KMS-11 (cell line): ENCODE data around the gene BRI3BP.

ENCODE experiments used
- H2AFZ ChIP-seq: fragments of 200-600 bp; sonication (generic); 2 replicates; pipeline ENCODE4 v1.6.1; 2016; ENCODE audit warnings: antibody characterized with exemption, mixed run types, low read depth
- H3K27ac ChIP-seq: fragments of 200-600 bp; sonication (generic); 2 replicates; pipeline ENCODE4 v1.6.1; 2016; ENCODE audit warnings: mild to moderate bottlenecking, mixed run types
- H3K27me3 ChIP-seq: fragments of 200-600 bp; sonication (generic); 2 replicates; pipeline ENCODE4 v1.6.1; 2017; ENCODE audit warnings: mild to moderate bottlenecking, low read depth, mixed run types, moderate library complexity; ENCODE audit not compliant: insufficient read depth
- H3K36me3 ChIP-seq: fragments of 200-600 bp; sonication (generic); 2 replicates; pipeline ENCODE4 v1.6.1; 2017; ENCODE audit warnings: mild to moderate bottlenecking, mixed run types; ENCODE audit not compliant: insufficient read depth
- H3K4me1 ChIP-seq: fragments of 200-600 bp; sonication (generic); 2 replicates; pipeline ENCODE4 v1.6.1; 2016; ENCODE audit warnings: mild to moderate bottlenecking, low read depth, mixed run types; ENCODE audit not compliant: poor library complexity, severe bottlenecking
- H3K4me2 ChIP-seq: fragments of 200-600 bp; sonication (generic); 2 replicates; pipeline ENCODE4 v1.7.0; 2016; ENCODE audit warnings: mild to moderate bottlenecking, mixed run types
- H3K4me3 ChIP-seq: fragments of 200-600 bp; sonication (generic); IDR thresholded peaks from 2 replicates; pipeline ENCODE4 v1.6.1; 2017; ENCODE audit warnings: low read depth, low read length, mixed read lengths; ENCODE audit not compliant: insufficient read depth
- H3K79me2 ChIP-seq: fragments of 200-600 bp; sonication (generic); 2 replicates; pipeline ENCODE4 v1.6.1; 2016; ENCODE audit warnings: low read depth, mixed run types; ENCODE audit not compliant: insufficient read depth
- H3K9ac ChIP-seq: fragments of 200-600 bp; sonication (generic); 2 replicates; pipeline ENCODE4 v1.6.1; 2016; ENCODE audit warnings: mild to moderate bottlenecking, mixed run types
- H4K20me1 ChIP-seq: fragments of 200-600 bp; sonication (generic); 2 replicates; pipeline ENCODE4 v1.6.1; 2016; ENCODE audit warnings: mild to moderate bottlenecking, mixed run types; ENCODE audit not compliant: insufficient read depth
- CTCF ChIP-seq: fragments of 200-600 bp; sonication (generic); conservative IDR thresholded peaks from 2 replicates; pipeline ENCODE4 v1.6.1; 2017; ENCODE audit warnings: low read depth, mild to moderate bottlenecking, antibody characterized with exemption, low read length, moderate library complexity, mixed read lengths

The BRI3BP gene

DNA sequence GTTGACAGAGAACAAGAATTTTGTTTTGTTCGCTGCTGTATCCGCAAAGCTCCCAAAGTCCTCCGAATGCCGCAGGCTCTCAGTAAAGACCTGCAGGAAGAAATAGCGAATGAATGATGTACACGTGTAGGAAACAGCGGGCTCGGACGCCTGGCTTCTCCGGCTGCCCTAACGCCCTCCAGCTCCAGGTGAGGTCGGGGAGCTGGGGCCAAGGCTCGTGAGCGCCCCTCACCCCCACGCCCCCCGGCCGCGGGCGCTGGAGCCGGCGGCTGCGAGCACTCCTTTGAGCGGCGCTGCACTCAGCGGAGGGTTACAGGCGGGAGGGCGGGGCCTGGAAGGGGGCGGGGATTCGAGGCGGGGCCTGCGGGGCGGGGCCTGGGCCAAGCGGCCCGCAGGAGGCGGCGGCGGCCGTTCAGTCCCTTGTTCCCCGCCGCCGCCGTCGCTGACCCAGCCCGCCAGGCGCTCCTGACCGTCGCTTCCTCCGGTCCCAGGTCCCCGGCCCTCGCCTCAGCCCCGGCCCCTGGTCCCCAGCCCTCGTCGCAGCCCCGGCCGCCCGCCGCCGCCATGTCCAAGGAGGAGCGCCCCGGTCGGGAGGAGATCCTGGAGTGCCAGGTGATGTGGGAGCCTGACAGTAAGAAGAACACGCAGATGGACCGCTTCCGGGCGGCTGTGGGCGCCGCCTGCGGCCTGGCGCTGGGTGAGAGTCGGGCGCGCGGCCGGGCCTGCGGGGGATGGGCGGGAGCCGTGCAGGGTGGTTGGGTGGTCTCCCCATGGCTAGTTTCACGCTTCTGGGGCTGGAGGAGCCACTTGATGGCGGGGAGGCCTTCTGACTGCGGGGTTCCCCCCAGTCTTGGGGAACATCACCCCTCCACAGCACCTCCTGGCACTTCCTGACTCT is 71.8 kb downstream of the BRI3BP start, which contains the start of gene AACS:
TSS of gene AACS (plus strand) at position 415 of the 898 bp plus-strand sequence. CDS start at position 565, 150 bp downstream.
- no peak within 1 kb of the TSS for H3K4me3 ChIP-seq
- no peaks in the 10 kb centered on the region for H3K79me2 ChIP-seq
- H3K4me1 ChIP-seq, result peaks cover 11% of the 10 kb centered on the region
- peak within 1 kb of the TSS; percentile 84 for H3K4me2 ChIP-seq
- no peaks in the 10 kb centered on the region for H3K36me3 ChIP-seq
- H3K9ac ChIP-seq, result peak within 1 kb of the TSS; percentile 56; the same call in 1 of the 2 replicates
- peak within 1 kb of the TSS; percentile 22; the same call in 1 of the 2 replicates for H3K27ac ChIP-seq
- TF ChIP-seq CTCF, result no peak
- no peaks in the 10 kb centered on the region for H3K27me3 ChIP-seq
- H2AFZ ChIP-seq, result peak within 1 kb of the TSS; percentile 89
- H4K20me1 ChIP-seq, result no peaks in the 10 kb centered on the region

GRCh38 chr12:125065919-125066570 is 72.6 kb downstream of the BRI3BP start:
- no peak for TF ChIP-seq CTCF
- Histone ChIP-seq H3K36me3 (no peaks in the 10 kb centered on the region), H4K20me1 (no peaks in the 10 kb centered on the region), H3K9ac (peak overlapping the region; percentile 56; the same call in 1 of the 2 replicates), H3K4me2 (peak overlapping the region; percentile 73), H2AFZ (peak overlapping the region; percentile 89), H3K27me3 (no peaks in the 10 kb centered on the region), H3K27ac (0 out of 2 replicates have a peak overlapping the region, but pooled peaks have one; percentile 22), H3K4me1 (peaks cover 11% of the 10 kb centered on the region), H3K79me2 (no peaks in the 10 kb centered on the region), H3K4me3 (no peak overlapping the region)

DNA sequence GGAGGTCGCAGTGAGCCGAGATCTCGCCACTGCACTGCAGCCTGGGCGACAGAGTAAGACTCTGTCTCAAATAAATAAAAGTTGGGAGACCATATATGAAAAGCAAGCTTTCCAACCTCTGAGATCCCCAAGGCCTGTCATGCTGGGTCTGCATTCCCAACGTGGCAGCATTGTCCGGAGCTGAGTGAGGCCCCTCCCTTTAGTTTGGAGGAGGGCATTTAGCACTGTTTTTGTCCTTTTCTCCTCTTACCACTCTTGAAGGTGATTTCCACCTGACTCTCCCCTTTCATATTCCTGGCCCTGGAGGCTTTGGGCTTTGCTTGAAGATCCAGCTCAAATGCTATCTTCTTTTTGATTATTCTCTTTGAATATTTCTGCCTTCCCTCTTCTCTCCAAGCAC is 74.9 kb downstream of the BRI3BP start:
- Histone ChIP-seq H3K4me1 (peaks cover 11% of the 10 kb centered on the region), H3K4me2 (no peak overlapping the region), H4K20me1 (no peaks in the 10 kb centered on the region), H3K27ac (no peak overlapping the region), H3K4me3 (no peak overlapping the region), H3K27me3 (no peaks in the 10 kb centered on the region), H2AFZ (no peak overlapping the region), H3K79me2 (no peaks in the 10 kb centered on the region), H3K9ac (no peak overlapping the region), H3K36me3 (no peaks in the 10 kb centered on the region)
- TF ChIP-seq CTCF, result no peak

GRCh38 chr12:125069616-125070015 is 76.2 kb downstream of the BRI3BP start:
- Histone ChIP-seq H3K4me1 (peaks cover 11% of the 10 kb centered on the region), H3K27me3 (no peaks in the 10 kb centered on the region), H3K79me2 (no peaks in the 10 kb centered on the region), H3K36me3 (no peaks in the 10 kb centered on the region), H3K4me2 (no peak overlapping the region), H2AFZ (no peak overlapping the region), H4K20me1 (no peaks in the 10 kb centered on the region), H3K27ac (no peak overlapping the region), H3K9ac (no peak overlapping the region), H3K4me3 (no peak overlapping the region)
- no peak for TF ChIP-seq CTCF
